ENCODE data around the gene APOBR. TPM values are rescaled to one million over a fixed set of nuclear protein-coding genes. Genes with fewer than 3 reads are reported as not detected.

The APOBR gene
- total RNA-seq, 1 experiment from 2014 or later: 0.05 TPM

Other genes with a start within 250 kb of the APOBR start
- 19.2 TPM for gene SBK1, start 202.1 kb upstream of the APOBR start, total RNA-seq (2021; ENCODE audit: unreplicated experiment)
- gene NPIPB6, start 131.1 kb upstream of the APOBR start, total RNA-seq (2021; ENCODE audit: unreplicated experiment): 2.1 TPM
- 104 TPM for gene EIF3CL, start 90.8 kb upstream of the APOBR start, total RNA-seq (2021; ENCODE audit: unreplicated experiment)
- gene NPIPB7, start 22.3 kb upstream of the APOBR start, total RNA-seq (2021; ENCODE audit: unreplicated experiment): 0.20 TPM
- 19.9 TPM for gene CLN3, start 2.6 kb upstream of the APOBR start, total RNA-seq (2021; ENCODE audit: unreplicated experiment)
- gene IL27, start 12.2 kb downstream of the APOBR start, total RNA-seq (2021; ENCODE audit: unreplicated experiment): not detected
- gene NUPR1, start 44.3 kb downstream of the APOBR start, total RNA-seq (2021; ENCODE audit: unreplicated experiment): 2.2 TPM
- 19.7 TPM for gene SGF29, start 59.3 kb downstream of the APOBR start, total RNA-seq (2021; ENCODE audit: unreplicated experiment)
- 1.9 TPM for gene SULT1A2, start 102.4 kb downstream of the APOBR start, total RNA-seq (2021; ENCODE audit: unreplicated experiment)
- 23.1 TPM for gene SULT1A1, start 115.4 kb downstream of the APOBR start, total RNA-seq (2021; ENCODE audit: unreplicated experiment)
- 0.79 TPM for gene NPIPB8, start 143.4 kb downstream of the APOBR start, total RNA-seq (2021; ENCODE audit: unreplicated experiment)
- gene EIF3C, start 216.8 kb downstream of the APOBR start, total RNA-seq (2021; ENCODE audit: unreplicated experiment): 680 TPM